H9 (cell line): ENCODE measurements around the gene CERS2. TPM values are rescaled to one million over a fixed set of nuclear protein-coding genes. Genes with fewer than 3 reads are reported as not detected.

Experiments used
- DNase-seq: peaks from one replicate; pipeline ENCODE4 v3.0.0-alpha.2; 2017
- H2AFZ ChIP-seq: one replicate; pipeline ENCODE4 v1.6.1; 2013; ENCODE audit warnings: mild to moderate bottlenecking, low read length, control low read depth, moderate library complexity
- H2AK5ac ChIP-seq: 2 replicates; pipeline ENCODE4 v1.6.1; 2013; ENCODE audit warnings: low read length, control low read depth, mixed read lengths; ENCODE audit not compliant: insufficient read length
- H2BK120ac ChIP-seq: one replicate; pipeline ENCODE4 v1.6.1; 2013; ENCODE audit warnings: low read depth, mild to moderate bottlenecking, low read length, control low read depth, inconsistent platforms; ENCODE audit not compliant: poor library complexity, severe bottlenecking
- H2BK12ac ChIP-seq: 2 replicates; pipeline ENCODE4 v1.6.1; 2013; ENCODE audit warnings: low read length, control low read depth, mixed read lengths, low read depth; ENCODE audit not compliant: insufficient read length
- H2BK15ac ChIP-seq: 2 replicates; pipeline ENCODE4 v1.6.1; 2013; ENCODE audit warnings: low read depth, low read length, control low read depth
- H2BK20ac ChIP-seq: one replicate; pipeline ENCODE4 v1.6.1; 2013; ENCODE audit warnings: low read depth, mild to moderate bottlenecking, low read length, control low read depth, inconsistent platforms; ENCODE audit not compliant: poor library complexity, severe bottlenecking
- H2BK5ac ChIP-seq: 2 replicates; pipeline ENCODE4 v1.6.1; 2013; ENCODE audit warnings: low read length, control low read depth, mixed read lengths; ENCODE audit not compliant: insufficient read length
- H3K14ac ChIP-seq: 2 replicates; pipeline ENCODE4 v1.6.1; 2013; ENCODE audit warnings: low read length, control low read depth; ENCODE audit not compliant: insufficient read depth
- H3K18ac ChIP-seq: 2 replicates; pipeline ENCODE4 v1.6.1; 2013; ENCODE audit warnings: low read depth, mild to moderate bottlenecking, mixed read lengths, low read length, control low read depth; ENCODE audit not compliant: insufficient read length
- H3K23ac ChIP-seq: 2 replicates; pipeline ENCODE4 v1.6.1; 2013; ENCODE audit warnings: low read length, control low read depth, mixed read lengths, low read depth; ENCODE audit not compliant: insufficient read length
- H3K23me2 ChIP-seq: 2 replicates; pipeline ENCODE4 v1.6.1; 2013; ENCODE audit warnings: low read depth, mild to moderate bottlenecking, mixed read lengths, low read length, control low read depth; ENCODE audit not compliant: insufficient read length, poor library complexity, severe bottlenecking
- H3K27ac ChIP-seq: 2 replicates; pipeline ENCODE4 v1.5.1; 2013; ENCODE audit warnings: low read length, control low read depth, mixed read lengths, low read depth; ENCODE audit not compliant: insufficient read length
- H3K27me3 ChIP-seq: 2 replicates; pipeline ENCODE4 v1.6.1; 2013; ENCODE audit warnings: low read length, control low read depth, inconsistent platforms; ENCODE audit not compliant: insufficient read depth
- H3K4ac ChIP-seq: 2 replicates; pipeline ENCODE4 v1.6.1; 2013; ENCODE audit warnings: low read depth, mild to moderate bottlenecking, control low read depth, inconsistent platforms, low read length, moderate library complexity
- H3K4me1 ChIP-seq: 2 replicates; pipeline ENCODE4 v1.6.1; 2013; ENCODE audit warnings: low read length, control low read depth, inconsistent platforms; ENCODE audit not compliant: insufficient read depth
- H3K4me2 ChIP-seq: 2 replicates; pipeline ENCODE4 v1.6.1; 2013; ENCODE audit warnings: low read length, control low read depth, mixed read lengths; ENCODE audit not compliant: insufficient read length, insufficient read depth
- H3K56ac ChIP-seq: 2 replicates; pipeline ENCODE4 v1.6.1; 2013; ENCODE audit warnings: low read depth, mild to moderate bottlenecking, mixed read lengths, low read length, control low read depth; ENCODE audit not compliant: insufficient read length
- H3K79me1 ChIP-seq: 2 replicates; pipeline ENCODE4 v1.6.1; 2013; ENCODE audit warnings: low read depth, mild to moderate bottlenecking, moderate library complexity, low read length, control low read depth, inconsistent platforms; ENCODE audit not compliant: insufficient read depth, poor library complexity, severe bottlenecking
- H3K79me2 ChIP-seq: 2 replicates; pipeline ENCODE4 v1.6.1; 2013; ENCODE audit warnings: low read length, control low read depth, inconsistent platforms; ENCODE audit not compliant: insufficient read depth
- H3K9ac ChIP-seq: 2 replicates; pipeline ENCODE4 v1.6.1; 2013; ENCODE audit warnings: low read length, control low read depth, mixed read lengths; ENCODE audit not compliant: insufficient read length; ENCODE audit errors: extremely low read depth
- H3K9me3 ChIP-seq: one replicate; pipeline ENCODE4 v1.6.1; 2013; ENCODE audit warnings: low read depth, low read length, inconsistent platforms; ENCODE audit not compliant: control insufficient read depth
- H3T11ph ChIP-seq: one replicate; pipeline ENCODE4 v1.6.1; 2013; ENCODE audit warnings: mild to moderate bottlenecking, low read length, control low read depth, inconsistent platforms
- H4K20me1 ChIP-seq: one replicate; pipeline ENCODE4 v1.6.1; 2013; ENCODE audit not compliant: control insufficient read depth, insufficient read length, insufficient read depth
- H4K5ac ChIP-seq: 2 replicates; pipeline ENCODE4 v1.6.1; 2013; ENCODE audit warnings: low read depth, mild to moderate bottlenecking, mixed read lengths, low read length, control low read depth; ENCODE audit not compliant: insufficient read length
- H4K8ac ChIP-seq: replicated peaks from 2 replicates; pipeline ENCODE4 v1.6.1; 2013; ENCODE audit warnings: low read length, control low read depth, mixed read lengths, low read depth; ENCODE audit not compliant: insufficient read length
- H4K91ac ChIP-seq: 2 replicates; pipeline ENCODE4 v1.6.1; 2013; ENCODE audit warnings: low read depth, mild to moderate bottlenecking, moderate library complexity, mixed read lengths, low read length, control low read depth; ENCODE audit not compliant: insufficient read length
- H3K27ac Mint-ChIP-seq, 3 experiments: 2 replicates in 2 of 3; 3 replicates in 1 of 3; pipeline ENCODE4 v1.8.0; 2020 to 2021; ENCODE audit warnings: mixed read lengths in 3 of 3, mild to moderate bottlenecking in 1 of 3, moderate library complexity in 1 of 3
- H3K27me3 Mint-ChIP-seq: 2 replicates; pipeline ENCODE4 v1.8.0; 2021; ENCODE audit warnings: low read depth, mild to moderate bottlenecking, moderate library complexity, mixed read lengths
- H3K36me3 Mint-ChIP-seq, 3 experiments: 2 replicates in 2 of 3; 3 replicates in 1 of 3; pipeline ENCODE4 v1.8.0; 2020 to 2021; ENCODE audit warnings: low read depth in 3 of 3, mixed read lengths in 3 of 3; ENCODE audit not compliant: insufficient read depth in 1 of 3
- H3K4me1 Mint-ChIP-seq, 2 experiments: 2 replicates each; pipeline ENCODE4 v1.8.0; 2020; ENCODE audit warnings: mixed read lengths in 2 of 2
- H3K4me3 Mint-ChIP-seq, 2 experiments: 2 replicates in 1 of 2; 3 replicates in 1 of 2; pipeline ENCODE4 v1.8.0; 2020 to 2021; ENCODE audit warnings: mild to moderate bottlenecking in 2 of 2, mixed read lengths in 2 of 2, moderate library complexity in 1 of 2
- H3K9me3 Mint-ChIP-seq, 2 experiments: 2 replicates in 1 of 2; 3 replicates in 1 of 2; pipeline ENCODE4 v1.8.0; 2020; ENCODE audit warnings: mild to moderate bottlenecking in 2 of 2, mixed read lengths in 2 of 2, moderate library complexity in 1 of 2
- CTCF ChIP-seq: fragments of 200-600 bp; sonication (generic); conservative IDR thresholded peaks from 3 replicates; pipeline ENCODE4 v1.8.0; 2021; ENCODE audit warnings: antibody characterized with exemption, mild to moderate bottlenecking
- WGBS: extraction: QIAGEN DNeasy Blood & Tissue Kit; methylation state at CpG from one replicate; pipeline ENCODE4 v1.1.7; 2013; ENCODE audit warnings: missing lambda C conversion rate, low lambda C conversion rate, mixed read lengths; ENCODE audit not compliant: insufficient read length; ENCODE audit errors: extremely low coverage; 5-methylcytosine and 5-hydroxymethylcytosine counted together
- total RNA-seq: library from RNA; stranded (reverse); gene quantifications from 2 replicates; pipeline ENCODE4 v1.2.1, GENCODE V29; 2021

CERS2 gene
- total RNA-seq, 1 experiment from 2014 or later, result 201 TPM

GRCh38 chr1:150966011-150966410, 8.6 kb downstream of the CERS2 start:
- no peak for TF ChIP-seq CTCF
- H2BK120ac ChIP-seq, result no peak overlapping the region
- H2BK20ac ChIP-seq, result no peak overlapping the region
- H4K20me1 ChIP-seq, result no peaks in the 10 kb centered on the region
- no peak for DNase-seq
- H3K18ac ChIP-seq, result no peak overlapping the region
- no peaks in the 10 kb centered on the region for H3K27me3 ChIP-seq
- H3K23me2 ChIP-seq, result no peaks in the 10 kb centered on the region
- Mint-ChIP-seq H3K27me3 (no peaks in the 10 kb centered on the region; the same call in none of the 2 replicates), H3K4me1 (peaks cover 16 to 18% of the 10 kb centered on the region in 2 experiments), H3K27ac (peak overlapping the region in 1 of 3 experiments; percentile 74; a peak in 3 of 7 replicates), H3K4me3 (no peak overlapping the region), H3K9me3 (no peaks in the 10 kb centered on the region), H3K36me3 (peaks cover 57 to 79% (median 79%) of the 10 kb centered on the region in 3 experiments)
- no peak overlapping the region for H3K4me2 ChIP-seq
- H2BK12ac ChIP-seq, result no peak overlapping the region
- no peak overlapping the region for H4K8ac ChIP-seq
- H2BK5ac ChIP-seq, result no peak overlapping the region
- no CpG with 5 or more reads among the region's 6 CpGs for WGBS
- H4K91ac ChIP-seq, result no peak overlapping the region
- H3T11ph ChIP-seq, result no peak overlapping the region
- H3K27ac ChIP-seq, result no peak overlapping the region
- H3K23ac ChIP-seq, result no peak overlapping the region
- H3K4me1 ChIP-seq, result no peaks in the 10 kb centered on the region; the same call in 1 of the 2 replicates
- no peak overlapping the region for H2BK15ac ChIP-seq
- no peak overlapping the region for H3K9ac ChIP-seq
- H3K4ac ChIP-seq, result no peak overlapping the region
- no peak overlapping the region for H3K14ac ChIP-seq
- H4K5ac ChIP-seq, result no peak overlapping the region
- peaks cover 8% of the 10 kb centered on the region; the same call in 1 of the 2 replicates for H3K79me2 ChIP-seq
- H2AK5ac ChIP-seq, result no peak overlapping the region
- H3K79me1 ChIP-seq, result no peaks in the 10 kb centered on the region
- no peak overlapping the region for H2AFZ ChIP-seq
- H3K56ac ChIP-seq, result no peak overlapping the region
- no peaks in the 10 kb centered on the region for H3K9me3 ChIP-seq
